GM21786 (cell line): ENCODE measurements around the gene MGLL.

ENCODE experiments used
- ATAC-seq: cut with Tn5 transposase; IDR thresholded peaks from one replicate; pipeline ENCODE4 v1.9.1; 2021; ENCODE audit not compliant: unreplicated experiment

Gene MGLL

DNA sequence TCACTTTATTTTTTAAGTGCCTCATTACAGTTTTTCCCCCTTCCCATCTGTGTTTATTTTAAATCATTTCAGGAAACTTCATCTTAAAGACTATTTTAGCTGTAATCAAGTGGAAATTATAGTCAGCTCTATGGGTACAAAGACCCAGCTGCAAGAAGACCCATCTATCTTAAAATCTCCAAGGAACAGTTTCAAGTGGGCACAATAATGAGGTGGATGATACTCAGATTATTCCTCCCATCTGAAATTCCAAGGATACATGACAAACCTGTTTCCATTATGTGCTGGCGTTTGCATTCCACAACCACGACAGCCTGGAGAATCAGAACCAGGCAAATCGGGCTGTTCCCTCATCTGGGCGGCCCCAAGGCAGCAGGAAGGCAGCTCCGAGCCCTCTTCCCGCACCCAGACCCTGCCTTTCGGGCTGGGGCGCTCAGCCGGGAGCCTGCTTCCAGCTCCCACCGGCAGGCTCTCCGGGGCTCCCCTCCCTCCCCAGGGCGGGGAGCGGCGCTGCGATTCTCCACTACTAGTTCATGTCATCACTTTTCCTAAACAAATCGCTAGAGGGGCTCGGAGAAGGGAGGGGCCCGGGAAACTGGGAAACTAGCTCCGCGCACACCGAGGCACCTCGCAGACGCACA lies at the start of gene MGLL:
TSS of gene MGLL (minus strand) at position 475 of the 641 bp plus-strand sequence. CDS start at position 278, 197 bp downstream.
- no peak for ATAC-seq

DNA sequence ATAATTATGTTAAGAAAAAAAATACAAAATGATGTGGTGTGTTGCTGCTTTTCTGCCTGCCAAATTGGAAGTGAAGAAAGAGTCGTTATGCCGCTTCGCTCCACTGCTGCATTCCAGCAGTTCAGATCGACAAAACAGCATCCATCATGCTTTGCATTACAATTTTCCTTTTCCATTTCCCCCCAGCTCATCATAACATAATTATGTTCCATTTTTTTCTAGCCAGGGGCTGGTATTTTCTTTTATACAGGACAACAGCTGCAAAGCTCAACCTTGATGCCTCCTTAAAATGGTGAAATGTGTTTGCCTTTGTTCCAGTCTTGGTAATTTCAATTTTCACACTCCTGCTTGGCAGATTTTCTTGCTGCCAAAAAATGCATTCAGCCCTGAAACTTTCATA lies 47.8 kb upstream of the MGLL start:
- ATAC-seq = no peak

DNA sequence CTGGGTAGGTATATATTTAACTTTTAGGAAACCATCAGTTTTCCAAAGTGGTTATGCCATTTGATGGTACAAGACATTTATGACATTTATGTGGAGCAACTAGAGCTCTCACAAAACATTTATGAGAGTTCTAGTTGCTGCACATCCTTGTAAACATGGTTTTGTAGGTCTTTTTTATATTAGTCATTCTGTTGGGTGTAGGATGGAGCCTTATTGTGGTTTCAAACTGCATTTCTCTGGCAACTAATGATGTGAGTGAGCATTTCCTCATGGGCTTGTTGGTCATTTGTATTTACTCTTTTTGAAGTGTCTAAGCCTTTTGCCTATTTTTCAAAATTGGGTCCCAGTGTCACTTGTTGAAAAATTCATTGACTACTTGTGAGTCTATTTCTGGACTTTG lies 45.7 kb upstream of the MGLL start:
- no peak for ATAC-seq

DNA sequence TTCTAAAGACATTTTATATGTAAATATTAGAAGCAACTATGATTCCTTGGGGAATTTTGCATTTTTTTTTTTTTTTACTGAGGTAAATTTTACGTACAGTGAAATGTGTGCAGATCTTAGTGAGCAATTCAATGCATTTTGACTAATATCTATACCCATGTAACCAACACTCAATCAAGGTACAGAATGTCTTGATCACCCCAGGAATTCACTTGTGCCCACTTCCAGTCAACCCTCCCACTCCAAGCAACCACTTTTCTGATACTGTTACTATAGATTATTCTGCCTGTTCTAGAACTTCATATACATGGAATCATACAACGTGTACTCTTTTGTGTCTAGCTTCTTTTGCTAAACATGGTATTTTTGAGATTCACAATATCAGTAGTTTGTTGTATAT lies 45.1 kb upstream of the MGLL start:
- no peak for ATAC-seq

- no peak for ATAC-seq
Observed at GRCh38 chr3:127865941-127866340, 43.6 kb upstream of the MGLL start.

GRCh38 chr3:127860211-127860696 lies 37.9 kb upstream of the MGLL start:
- ATAC-seq = no peak

DNA sequence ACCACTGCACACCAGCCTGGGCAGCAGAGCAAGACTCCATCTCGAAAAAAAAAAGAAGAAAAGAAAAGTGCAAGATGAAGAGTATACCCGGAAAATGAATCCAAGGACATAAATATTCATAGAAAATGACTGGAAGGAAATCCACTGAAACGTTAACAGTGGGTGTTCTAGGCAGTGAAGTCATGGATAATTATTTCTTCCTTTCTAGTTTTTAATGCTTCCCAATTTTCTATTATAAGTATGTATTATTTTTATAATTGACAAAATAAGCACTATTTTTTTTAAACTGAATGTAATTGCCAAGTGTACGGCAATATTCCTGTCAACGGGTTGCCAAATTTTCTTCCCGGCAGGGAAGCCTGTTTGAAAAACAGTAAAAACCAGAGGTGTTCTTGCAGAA lies 37.4 kb upstream of the MGLL start:
- ATAC-seq = no peak

DNA sequence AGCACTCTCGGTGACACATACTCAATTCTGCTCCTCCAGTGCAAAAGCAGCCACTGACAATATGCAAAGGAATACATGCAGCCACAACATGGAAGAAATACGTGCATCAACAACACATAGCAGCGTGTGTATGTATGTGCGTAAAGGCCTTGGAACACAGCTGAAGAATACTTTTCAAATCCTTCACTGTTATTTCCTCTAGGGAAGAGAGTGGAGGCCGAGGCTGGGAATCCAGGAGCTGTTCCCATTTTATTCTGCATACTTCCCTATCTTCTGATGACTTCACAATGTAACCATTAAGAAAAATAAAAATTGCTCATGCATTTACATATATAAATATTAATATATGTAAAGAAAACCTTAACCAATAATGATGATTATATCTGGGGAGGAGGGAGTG lies 36.6 kb upstream of the MGLL start:
- ATAC-seq = no peak

DNA sequence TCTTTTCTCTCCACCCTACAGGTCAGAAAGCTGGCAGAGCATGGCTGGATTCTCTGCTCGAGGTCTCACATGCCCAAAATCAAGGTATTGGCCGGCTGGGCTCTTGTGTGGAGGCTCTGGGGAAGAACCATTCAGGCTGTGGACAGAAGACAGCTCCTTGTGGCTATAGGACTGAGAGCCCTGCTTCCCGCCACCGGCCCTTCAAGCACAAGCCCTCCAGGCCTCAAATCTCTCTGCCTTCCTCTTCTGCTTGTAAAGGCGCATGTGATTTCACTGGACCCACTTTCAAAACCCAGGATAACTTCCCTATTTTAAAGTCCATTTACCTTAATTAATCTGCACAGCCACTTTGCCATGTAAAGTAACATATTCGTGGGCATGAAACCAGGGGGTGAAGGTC lies 36.2 kb upstream of the MGLL start:
- no peak for ATAC-seq

DNA sequence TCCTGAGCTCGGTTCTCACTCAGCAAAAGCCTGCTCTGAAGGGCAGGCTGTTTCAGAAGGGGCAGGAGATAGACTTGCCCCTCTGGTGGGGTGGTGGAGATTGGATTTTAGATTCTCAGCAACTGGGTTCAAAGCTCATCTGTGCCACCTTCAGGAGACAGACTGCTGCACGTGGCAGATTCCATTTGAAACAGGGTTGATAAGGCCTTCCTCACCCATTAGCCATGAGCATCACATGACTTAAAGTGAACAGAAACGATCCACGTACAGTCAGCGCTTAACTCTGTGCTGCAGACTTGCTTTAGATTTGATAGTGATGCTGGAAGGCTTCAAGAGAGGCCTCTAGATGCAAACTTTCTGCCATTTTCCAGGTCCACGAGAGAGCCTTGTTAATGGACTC lies 35.0 kb upstream of the MGLL start:
- ATAC-seq = no peak

DNA sequence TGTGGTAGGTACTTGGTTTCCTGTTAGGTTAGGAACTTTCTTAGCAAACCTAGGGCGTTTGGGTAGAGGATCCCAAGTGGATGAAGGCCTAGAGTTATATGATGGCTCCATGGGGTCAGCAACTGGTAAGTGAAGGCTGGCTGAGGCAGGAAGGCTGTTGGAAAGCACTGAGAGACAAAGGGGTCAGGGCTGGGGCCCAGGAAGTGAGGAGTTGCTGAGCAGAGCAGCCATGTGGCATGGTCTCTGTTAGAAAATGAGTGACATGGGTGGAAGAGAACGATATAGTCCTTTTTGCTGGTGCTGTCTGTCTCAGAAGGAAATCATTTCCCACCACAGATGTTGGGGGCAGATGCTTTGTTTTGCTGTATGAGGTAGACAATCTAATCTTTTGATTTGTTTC lies 34.5 kb upstream of the MGLL start:
- ATAC-seq = no peak

DNA sequence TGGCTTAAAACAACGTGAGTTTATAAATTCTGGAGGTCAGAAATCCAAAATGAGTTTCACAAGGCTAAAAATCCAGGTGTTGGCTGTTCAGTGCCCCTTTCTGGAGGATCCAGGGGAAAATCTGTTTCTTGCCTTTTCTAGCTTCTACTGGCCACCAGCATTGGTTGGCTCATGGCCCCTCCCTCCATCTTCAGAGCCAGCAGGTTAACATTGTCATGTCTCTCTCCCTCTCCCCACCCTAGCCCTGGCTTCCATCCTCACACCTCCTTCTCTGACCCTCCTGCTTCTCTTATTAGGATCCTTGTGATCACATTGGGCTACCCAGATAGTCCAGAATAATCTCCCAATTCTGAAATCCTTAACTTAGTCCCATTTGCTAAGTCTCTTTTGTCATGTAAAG lies 32.9 kb upstream of the MGLL start:
- no peak for ATAC-seq

- ATAC-seq = no peak
Observed at GRCh38 chr3:127853681-127854080, 31.4 kb upstream of the MGLL start.

DNA sequence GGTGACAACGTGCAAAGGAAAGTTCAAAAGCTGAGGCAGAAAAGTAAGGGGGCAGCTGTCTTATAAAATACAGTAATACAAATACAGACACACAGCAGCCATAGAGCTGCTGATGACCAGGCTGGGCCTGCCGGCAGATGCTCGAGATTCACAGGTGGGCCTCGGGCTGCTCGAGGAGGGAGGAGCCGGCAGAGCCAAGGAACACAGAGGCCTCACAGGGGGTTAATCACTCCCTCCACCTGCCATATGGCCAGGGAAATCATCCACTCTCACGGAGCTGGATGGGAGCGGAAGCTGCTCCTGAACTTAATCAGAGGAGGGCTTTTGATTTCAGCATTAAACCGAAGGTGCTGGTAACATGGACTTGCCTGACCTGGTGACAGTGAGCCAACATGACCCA lies 29.6 kb upstream of the MGLL start:
- no peak for ATAC-seq

- ATAC-seq = no peak
Observed at GRCh38 chr3:127849368-127849767, 27.1 kb upstream of the MGLL start.

DNA sequence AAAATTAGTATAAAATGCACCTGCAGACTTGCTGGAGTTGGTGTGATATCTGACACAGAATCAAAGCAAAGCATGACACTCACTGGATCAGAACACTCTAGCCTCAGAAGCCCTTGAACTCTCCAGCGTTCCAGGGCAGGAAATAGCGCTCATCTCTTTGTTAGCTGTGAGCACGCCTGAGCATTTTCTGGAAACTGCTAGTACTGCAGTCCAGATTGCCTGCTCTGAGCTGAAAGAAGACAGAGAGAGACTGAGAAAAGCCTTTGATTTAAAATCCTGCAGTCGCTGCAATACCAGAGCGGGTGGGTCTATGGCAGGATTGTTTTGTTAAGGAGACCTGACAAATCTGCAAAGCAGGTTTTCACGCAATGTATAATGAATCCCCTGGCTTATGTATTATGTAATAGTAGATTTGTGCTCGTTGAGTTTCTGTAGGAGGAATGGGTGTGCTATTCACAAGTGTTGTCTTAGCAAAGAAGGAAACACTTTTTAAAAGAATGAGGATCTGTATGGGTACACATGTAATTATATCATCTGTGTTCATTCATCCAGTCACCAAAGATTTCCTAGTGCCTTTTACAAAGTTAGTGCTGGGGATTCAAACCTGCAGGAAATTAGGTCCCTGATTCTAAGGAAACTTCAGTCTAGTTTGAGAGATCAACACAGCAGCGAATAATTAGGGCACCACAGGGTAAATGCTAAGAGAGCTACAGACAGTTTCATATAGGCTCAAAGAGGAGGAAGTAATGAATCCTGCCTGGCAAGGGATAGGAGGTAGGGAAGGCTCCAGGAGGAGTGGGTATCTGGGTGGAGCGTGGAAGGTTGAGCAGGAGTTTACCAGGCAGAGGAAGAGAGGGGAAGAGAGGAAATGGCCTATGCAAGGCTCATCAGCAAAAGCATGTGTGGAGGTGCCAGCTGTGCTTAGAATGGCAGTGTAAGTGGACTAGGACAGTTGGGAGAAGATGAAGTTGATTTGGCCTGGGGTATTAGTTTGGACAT lies 26.1 kb upstream of the MGLL start:
- no peak for ATAC-seq

DNA sequence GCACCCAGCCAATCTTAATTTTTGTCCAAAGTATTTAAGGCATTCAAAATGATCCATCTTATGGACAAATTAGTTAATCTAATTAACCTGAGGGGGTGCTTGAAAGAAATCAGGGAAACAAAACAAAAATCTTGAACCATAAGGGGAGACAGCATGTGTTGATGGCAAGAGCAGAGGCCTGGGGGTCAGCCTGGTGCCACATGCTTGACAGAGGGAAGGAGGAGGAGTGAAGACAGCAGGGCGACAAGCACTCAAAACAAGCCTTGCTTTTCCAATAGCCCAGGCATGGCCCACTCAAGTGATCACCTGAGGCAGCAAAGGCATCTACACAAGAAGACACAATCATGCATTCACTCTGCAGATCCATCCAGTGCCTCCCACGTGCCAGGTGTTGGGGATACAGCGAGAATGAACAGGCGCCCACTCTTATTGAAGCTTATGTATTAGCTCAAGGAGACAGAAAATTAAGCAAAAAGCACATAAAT lies 25.0 kb upstream of the MGLL start:
- no peak for ATAC-seq

DNA sequence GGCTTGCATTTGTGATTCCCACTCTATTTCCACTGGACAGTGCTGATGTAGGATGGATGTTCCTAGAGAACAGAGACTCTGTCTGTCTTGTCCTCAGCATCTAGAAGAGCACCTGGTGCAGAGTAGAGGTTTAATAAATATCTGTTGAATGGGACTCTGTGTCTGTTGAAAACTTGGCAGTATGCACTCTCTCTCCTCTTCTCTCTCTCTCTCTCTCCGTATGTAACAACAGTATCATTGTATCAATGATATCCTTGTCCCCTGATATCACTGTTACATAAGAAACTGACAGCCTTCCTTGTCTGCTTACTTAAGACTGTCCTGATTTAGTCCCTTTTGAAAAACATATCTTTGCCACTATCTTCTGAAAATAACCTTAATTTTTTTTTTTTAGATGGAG lies 24.3 kb upstream of the MGLL start:
- ATAC-seq = no peak

GRCh38 chr3:127844326-127844942 lies 22.1 kb upstream of the MGLL start:
- peak; percentile 74 for ATAC-seq

GRCh38 chr3:127840671-127841070 lies 18.4 kb upstream of the MGLL start:
- ATAC-seq = no peak

- ATAC-seq = no peak
Observed at GRCh38 chr3:127839099-127839498, 16.8 kb upstream of the MGLL start.
